ENCODE data around the gene AKAP8. TPM values are rescaled to one million over a fixed set of nuclear protein-coding genes. Genes with fewer than 3 reads are reported as not detected.
"Not testable (repeated sequence)": the region's sequence is repeated elsewhere in the genome, so short reads cannot be mapped to it uniquely, and the experiment has no call there.

The AKAP8 gene
- total and polyA plus RNA-seq, 2 donors: 18.0 to 25.4 TPM

DNA sequence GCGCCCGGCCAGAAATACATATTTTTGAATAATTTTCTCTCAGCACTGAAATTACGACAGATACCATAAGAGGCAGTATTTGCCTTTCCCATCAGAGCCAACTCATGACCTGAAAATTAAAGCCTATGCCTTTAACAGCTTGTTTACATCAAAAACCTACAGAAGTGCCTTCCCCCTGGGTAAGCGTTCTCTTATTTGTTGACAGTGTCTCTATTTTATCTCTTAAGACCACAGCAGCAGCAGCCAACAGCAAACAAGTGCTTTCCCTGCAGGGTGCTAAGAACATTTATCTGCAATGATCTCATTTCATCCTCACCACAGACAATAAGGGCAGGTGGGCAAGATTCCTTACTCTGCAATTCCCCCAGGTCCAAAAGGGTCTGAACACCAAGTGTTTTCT lies 33.2 kb upstream of the AKAP8 start:
- peak overlapping the region in 1 of 2 donors; percentile 5 for H3K4me3 ChIP-seq (ENCODE audit: low read length in 2 of 2)
- WGBS: 72% methylated on average over 4 of the region's 4 CpGs
- H3K36me3 ChIP-seq (ENCODE audit: control insufficient read depth in 2 of 2, insufficient read depth in 2 of 2, low read length in 1 of 2): peaks cover 29 to 41% of the 10 kb centered on the region in 2 donors
- peaks cover 23 to 27% of the 10 kb centered on the region in 2 donors for H3K4me1 ChIP-seq (ENCODE audit: control insufficient read depth in 2 of 2, insufficient read depth in 2 of 2, low read length in 2 of 2)
- H3K9me3 ChIP-seq (ENCODE audit: control insufficient read depth in 2 of 2, insufficient read depth in 1 of 2, low read length in 1 of 2): no peaks in the 10 kb centered on the region
- no peaks in the 10 kb centered on the region for H3K27me3 ChIP-seq (ENCODE audit: control insufficient read depth in 2 of 2, insufficient read depth in 1 of 2, low read length in 1 of 2)
- H3K27ac ChIP-seq (ENCODE audit: low read depth in 1 of 2, low read length in 1 of 2): peak overlapping the region; percentile 25 to 80
- DNase-seq (ENCODE audit: low read depth in 6 of 9, low spot score in 9 of 9): peak in 4 of 9 donors; percentile 23 to 60 (median 33)

DNA sequence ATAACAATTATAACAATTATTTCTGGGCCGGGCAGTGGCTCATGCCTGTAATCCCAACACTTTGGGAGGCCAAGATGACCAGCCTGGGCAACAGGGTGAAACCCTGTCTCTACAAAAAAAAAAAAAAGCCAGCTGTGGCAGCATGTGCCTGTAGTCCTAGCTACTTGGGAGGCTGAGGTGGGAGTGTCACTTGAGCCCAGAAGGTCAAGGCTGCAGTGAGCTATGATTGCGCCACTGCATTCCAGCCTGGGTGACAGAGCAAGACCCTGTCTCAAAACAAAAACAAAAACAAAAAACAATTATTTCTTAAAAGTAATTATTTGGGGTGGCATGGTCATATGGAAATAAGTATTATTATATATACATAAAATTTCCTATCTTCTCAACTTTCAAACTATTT lies 31.8 kb upstream of the AKAP8 start:
- H3K27me3 ChIP-seq (ENCODE audit: control insufficient read depth in 2 of 2, insufficient read depth in 1 of 2, low read length in 1 of 2); H3K4me3 ChIP-seq (ENCODE audit: low read length in 2 of 2); H3K9me3 ChIP-seq (ENCODE audit: control insufficient read depth in 2 of 2, insufficient read depth in 1 of 2, low read length in 1 of 2); DNase-seq (ENCODE audit: low read depth in 6 of 9, low spot score in 9 of 9); H3K27ac ChIP-seq (ENCODE audit: low read depth in 1 of 2, low read length in 1 of 2): not testable (repeated sequence)
- WGBS: 96% methylated on average over 2 of the region's 2 CpGs
- Histone ChIP-seq H3K36me3 (ENCODE audit: control insufficient read depth in 2 of 2, insufficient read depth in 2 of 2, low read length in 1 of 2) (peaks cover 29 to 45% of the 10 kb centered on the region in 2 donors), H3K4me1 (ENCODE audit: control insufficient read depth in 2 of 2, insufficient read depth in 2 of 2, low read length in 2 of 2) (peaks cover 11 to 16% of the 10 kb centered on the region in 2 donors)

DNA sequence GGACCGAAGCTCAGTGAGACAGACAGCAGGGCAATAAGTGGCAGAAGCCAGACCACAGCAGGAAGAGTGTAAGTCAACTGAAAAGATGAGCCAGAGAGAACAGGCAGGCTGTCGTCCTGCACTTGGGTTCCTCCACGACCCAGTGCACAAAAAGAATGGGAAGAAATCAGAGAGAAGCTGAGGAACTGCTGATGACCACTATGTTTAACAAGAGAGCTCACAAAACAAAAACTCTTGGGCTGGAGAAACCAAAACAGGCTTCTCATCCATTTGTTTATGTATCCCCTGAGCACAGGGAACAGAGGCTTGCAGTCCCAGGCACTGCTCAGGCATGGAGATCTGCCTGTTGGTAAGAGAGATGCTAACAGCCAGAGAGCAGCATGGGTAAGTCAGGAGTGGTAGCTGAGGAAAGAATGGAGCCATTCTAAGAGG lies 25.2 kb upstream of the AKAP8 start:
- H3K27me3 ChIP-seq (ENCODE audit: control insufficient read depth in 2 of 2, insufficient read depth in 1 of 2, low read length in 1 of 2): no peaks in the 10 kb centered on the region
- DNase-seq (ENCODE audit: low read depth in 6 of 9, low spot score in 9 of 9): no peak
- no peak overlapping the region for H3K27ac ChIP-seq (ENCODE audit: low read depth in 1 of 2, low read length in 1 of 2)
- H3K9me3 ChIP-seq (ENCODE audit: control insufficient read depth in 2 of 2, insufficient read depth in 1 of 2, low read length in 1 of 2): no peaks in the 10 kb centered on the region
- 88% methylated on average over 3 of the region's 3 CpGs for WGBS
- no peaks in the 10 kb centered on the region for H3K4me1 ChIP-seq (ENCODE audit: control insufficient read depth in 2 of 2, insufficient read depth in 2 of 2, low read length in 2 of 2)
- H3K36me3 ChIP-seq (ENCODE audit: control insufficient read depth in 2 of 2, insufficient read depth in 2 of 2, low read length in 1 of 2): peaks cover 54 to 78% of the 10 kb centered on the region in 2 donors
- H3K4me3 ChIP-seq (ENCODE audit: low read length in 2 of 2): no peak overlapping the region

DNA sequence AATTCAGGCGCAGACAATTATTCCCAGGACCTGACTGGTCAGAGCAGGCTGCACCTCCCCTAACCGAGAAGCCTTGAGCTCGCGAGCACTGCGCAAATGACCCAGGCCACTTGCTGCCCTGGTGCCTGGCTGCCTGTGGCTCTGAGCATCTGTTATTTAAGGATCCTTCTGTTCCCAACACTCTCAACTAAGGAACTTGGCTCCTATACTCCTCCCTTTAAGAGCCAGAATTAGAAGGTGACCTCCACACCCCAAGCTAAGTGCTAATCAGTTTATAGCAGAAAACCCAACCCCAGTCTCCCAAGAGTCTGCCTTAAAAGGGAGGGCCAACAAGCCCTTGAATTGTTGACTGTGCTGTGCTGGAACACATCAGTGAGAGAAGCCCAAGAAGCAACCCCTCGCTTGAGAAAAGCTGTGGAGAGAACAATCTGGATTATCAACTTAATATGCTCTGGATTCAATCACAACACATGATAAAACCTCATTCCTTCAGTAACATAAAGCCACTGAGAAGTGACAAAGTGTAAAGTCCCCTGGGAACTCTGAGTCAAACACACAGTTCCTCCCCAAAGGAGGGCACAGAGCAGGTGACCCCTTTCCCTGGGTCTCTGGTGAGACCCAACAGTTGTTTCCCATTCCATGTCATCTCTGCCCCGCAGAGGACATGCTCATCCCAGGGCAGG lies 24.7 kb upstream of the AKAP8 start:
- H3K4me3 ChIP-seq (ENCODE audit: low read length in 2 of 2): no peak overlapping the region
- H3K36me3 ChIP-seq (ENCODE audit: control insufficient read depth in 2 of 2, insufficient read depth in 2 of 2, low read length in 1 of 2): peaks cover 56 to 78% of the 10 kb centered on the region in 2 donors
- no peak for DNase-seq (ENCODE audit: low read depth in 6 of 9, low spot score in 9 of 9)
- no peak overlapping the region for H3K27ac ChIP-seq (ENCODE audit: low read depth in 1 of 2, low read length in 1 of 2)
- H3K9me3 ChIP-seq (ENCODE audit: control insufficient read depth in 2 of 2, insufficient read depth in 1 of 2, low read length in 1 of 2): no peaks in the 10 kb centered on the region
- no peaks in the 10 kb centered on the region for H3K27me3 ChIP-seq (ENCODE audit: control insufficient read depth in 2 of 2, insufficient read depth in 1 of 2, low read length in 1 of 2)
- no peaks in the 10 kb centered on the region for H3K4me1 ChIP-seq (ENCODE audit: control insufficient read depth in 2 of 2, insufficient read depth in 2 of 2, low read length in 2 of 2)
- WGBS: 96% methylated on average over 7 of the region's 7 CpGs

GRCh38 chr19:15403151-15403531 lies 23.6 kb upstream of the AKAP8 start:
- peaks cover 67 to 83% of the 10 kb centered on the region in 2 donors for H3K36me3 ChIP-seq (ENCODE audit: control insufficient read depth in 2 of 2, insufficient read depth in 2 of 2, low read length in 1 of 2)
- WGBS: 98% methylated on average over 10 of the region's 10 CpGs
- H3K27ac ChIP-seq (ENCODE audit: low read depth in 1 of 2, low read length in 1 of 2): no peak overlapping the region
- no peak overlapping the region for H3K4me3 ChIP-seq (ENCODE audit: low read length in 2 of 2)
- no peaks in the 10 kb centered on the region for H3K9me3 ChIP-seq (ENCODE audit: control insufficient read depth in 2 of 2, insufficient read depth in 1 of 2, low read length in 1 of 2)
- no peak for DNase-seq (ENCODE audit: low read depth in 6 of 9, low spot score in 9 of 9)
- H3K4me1 ChIP-seq (ENCODE audit: control insufficient read depth in 2 of 2, insufficient read depth in 2 of 2, low read length in 2 of 2): no peaks in the 10 kb centered on the region
- H3K27me3 ChIP-seq (ENCODE audit: control insufficient read depth in 2 of 2, insufficient read depth in 1 of 2, low read length in 1 of 2): no peaks in the 10 kb centered on the region

- no peak overlapping the region for H3K27ac ChIP-seq (ENCODE audit: low read depth in 1 of 2, low read length in 1 of 2)
- peaks cover 73 to 83% of the 10 kb centered on the region in 2 donors for H3K36me3 ChIP-seq (ENCODE audit: control insufficient read depth in 2 of 2, insufficient read depth in 2 of 2, low read length in 1 of 2)
- H3K9me3 ChIP-seq (ENCODE audit: control insufficient read depth in 2 of 2, insufficient read depth in 1 of 2, low read length in 1 of 2): no peaks in the 10 kb centered on the region
- no peaks in the 10 kb centered on the region for H3K4me1 ChIP-seq (ENCODE audit: control insufficient read depth in 2 of 2, insufficient read depth in 2 of 2, low read length in 2 of 2)
- H3K4me3 ChIP-seq (ENCODE audit: low read length in 2 of 2): no peak overlapping the region
- no peak for DNase-seq (ENCODE audit: low read depth in 6 of 9, low spot score in 9 of 9)
- no peaks in the 10 kb centered on the region for H3K27me3 ChIP-seq (ENCODE audit: control insufficient read depth in 2 of 2, insufficient read depth in 1 of 2, low read length in 1 of 2)
- WGBS: 98% methylated on average over 15 of the region's 15 CpGs
Measured at GRCh38 chr19:15402411-15403150, 23.0 kb upstream of the AKAP8 start.

GRCh38 chr19:15401397-15401710 lies 21.8 kb upstream of the AKAP8 start:
- DNase-seq (ENCODE audit: low read depth in 6 of 9, low spot score in 9 of 9): no peak
- no peaks in the 10 kb centered on the region for H3K4me1 ChIP-seq (ENCODE audit: control insufficient read depth in 2 of 2, insufficient read depth in 2 of 2, low read length in 2 of 2)
- no peaks in the 10 kb centered on the region for H3K27me3 ChIP-seq (ENCODE audit: control insufficient read depth in 2 of 2, insufficient read depth in 1 of 2, low read length in 1 of 2)
- H3K27ac ChIP-seq (ENCODE audit: low read depth in 1 of 2, low read length in 1 of 2): no peak overlapping the region
- WGBS: over 99% methylated on average over 17 of the region's 17 CpGs
- no peak overlapping the region for H3K4me3 ChIP-seq (ENCODE audit: low read length in 2 of 2)
- no peaks in the 10 kb centered on the region for H3K9me3 ChIP-seq (ENCODE audit: control insufficient read depth in 2 of 2, insufficient read depth in 1 of 2, low read length in 1 of 2)
- H3K36me3 ChIP-seq (ENCODE audit: control insufficient read depth in 2 of 2, insufficient read depth in 2 of 2, low read length in 1 of 2): peaks cover 85 to 91% of the 10 kb centered on the region in 2 donors

- H3K36me3 ChIP-seq (ENCODE audit: control insufficient read depth in 2 of 2, insufficient read depth in 2 of 2, low read length in 1 of 2): peaks cover 86 to 93% of the 10 kb centered on the region in 2 donors
- H3K4me1 ChIP-seq (ENCODE audit: control insufficient read depth in 2 of 2, insufficient read depth in 2 of 2, low read length in 2 of 2): no peaks in the 10 kb centered on the region
- H3K9me3 ChIP-seq (ENCODE audit: control insufficient read depth in 2 of 2, insufficient read depth in 1 of 2, low read length in 1 of 2): no peaks in the 10 kb centered on the region
- H3K27me3 ChIP-seq (ENCODE audit: control insufficient read depth in 2 of 2, insufficient read depth in 1 of 2, low read length in 1 of 2): no peaks in the 10 kb centered on the region
- no peak for DNase-seq (ENCODE audit: low read depth in 6 of 9, low spot score in 9 of 9)
- H3K4me3 ChIP-seq (ENCODE audit: low read length in 2 of 2): no peak overlapping the region
- H3K27ac ChIP-seq (ENCODE audit: low read depth in 1 of 2, low read length in 1 of 2): no peak overlapping the region
- 97% methylated on average over 29 of the region's 29 CpGs for WGBS
Measured at GRCh38 chr19:15400521-15401396, 21.2 kb upstream of the AKAP8 start.

- no peak for DNase-seq (ENCODE audit: low read depth in 6 of 9, low spot score in 9 of 9)
- Histone ChIP-seq H3K27me3 (ENCODE audit: control insufficient read depth in 2 of 2, insufficient read depth in 1 of 2, low read length in 1 of 2) (no peaks in the 10 kb centered on the region), H3K4me3 (ENCODE audit: low read length in 2 of 2) (no peak overlapping the region), H3K4me1 (ENCODE audit: control insufficient read depth in 2 of 2, insufficient read depth in 2 of 2, low read length in 2 of 2) (no peaks in the 10 kb centered on the region), H3K36me3 (ENCODE audit: control insufficient read depth in 2 of 2, insufficient read depth in 2 of 2, low read length in 1 of 2) (peaks cover 88 to 92% of the 10 kb centered on the region in 2 donors), H3K27ac (ENCODE audit: low read depth in 1 of 2, low read length in 1 of 2) (no peak overlapping the region), H3K9me3 (ENCODE audit: control insufficient read depth in 2 of 2, insufficient read depth in 1 of 2, low read length in 1 of 2) (no peaks in the 10 kb centered on the region)
- 98% methylated on average over 14 of the region's 14 CpGs for WGBS
Measured at GRCh38 chr19:15399635-15400034, 20.0 kb upstream of the AKAP8 start.

All from thymus (tissue), 11 donors.